Cardiac fibroblast (primary cell): ENCODE measurements around the gene ATAD2B.

Experiments
- DNase-seq, 2 donors: peaks; one replicate each; pipeline versions ENCODE4 v3.0.0 to v3.0.0-alpha.2; 2010; ENCODE audit warnings: low read depth in 2 of 2
- H3K4me3 ChIP-seq, 2 donors: replicated peaks in 1 of 2; 1 replicate in 1 of 2; 2 replicates in 1 of 2; pipeline ENCODE4 v1.5.1; 2011; ENCODE audit warnings: low read depth in 2 of 2, low read length in 2 of 2, mild to moderate bottlenecking in 2 of 2, moderate library complexity in 1 of 2
- CTCF ChIP-seq: IDR thresholded peaks from one replicate; pipeline ENCODE4 v1.5.1; 2011; ENCODE audit warnings: low read depth, mild to moderate bottlenecking, low read length, inconsistent platforms

The ATAD2B gene

GRCh38 chr2:23814963-23815362 is 112.0 kb downstream of the ATAD2B start:
- H3K4me3 ChIP-seq = no peak overlapping the region
- no peak for TF ChIP-seq CTCF
- DNase-seq = no peak

GRCh38 chr2:23813438-23813837 is 113.5 kb downstream of the ATAD2B start:
- H3K4me3 ChIP-seq = no peak overlapping the region
- no peak for DNase-seq
- no peak for TF ChIP-seq CTCF

- DNase-seq = no peak
- no peak overlapping the region for H3K4me3 ChIP-seq
- no peak for TF ChIP-seq CTCF
These were observed 117.8 kb downstream of the ATAD2B start for GRCh38 chr2:23809150-23809549.

- no peak for DNase-seq
- TF ChIP-seq CTCF = no peak
- H3K4me3 ChIP-seq = no peak overlapping the region
These were observed 120.2 kb downstream of the ATAD2B start for GRCh38 chr2:23806665-23807249.

- H3K4me3 ChIP-seq = no peak overlapping the region
- no peak for DNase-seq
- no peak for TF ChIP-seq CTCF
These were observed 120.7 kb downstream of the ATAD2B start for GRCh38 chr2:23806201-23806600.

- no peak overlapping the region for H3K4me3 ChIP-seq
- TF ChIP-seq CTCF = peak; percentile 19
- DNase-seq = peak; percentile 34 to 43
These were observed 122.9 kb downstream of the ATAD2B start for GRCh38 chr2:23803965-23804542.
